AG10803 (cell line): ENCODE data around the gene COL6A3.
"Not testable (repeated sequence)": the region's sequence is repeated elsewhere in the genome, so short reads cannot be mapped to it uniquely, and the experiment has no call there.

Source experiments
- DNase-seq: peaks from one replicate; pipeline ENCODE4 v3.0.0; 2010; ENCODE audit warnings: low read depth
- H3K4me3 ChIP-seq: 2 replicates; pipeline ENCODE4 v1.5.1; 2011; ENCODE audit warnings: mild to moderate bottlenecking, low read length, control low read depth
- CTCF ChIP-seq: conservative IDR thresholded peaks from 2 replicates; pipeline ENCODE4 v1.5.1; 2011; ENCODE audit warnings: mild to moderate bottlenecking, low read length, control low read depth, inconsistent platforms

COL6A3 gene

DNA sequence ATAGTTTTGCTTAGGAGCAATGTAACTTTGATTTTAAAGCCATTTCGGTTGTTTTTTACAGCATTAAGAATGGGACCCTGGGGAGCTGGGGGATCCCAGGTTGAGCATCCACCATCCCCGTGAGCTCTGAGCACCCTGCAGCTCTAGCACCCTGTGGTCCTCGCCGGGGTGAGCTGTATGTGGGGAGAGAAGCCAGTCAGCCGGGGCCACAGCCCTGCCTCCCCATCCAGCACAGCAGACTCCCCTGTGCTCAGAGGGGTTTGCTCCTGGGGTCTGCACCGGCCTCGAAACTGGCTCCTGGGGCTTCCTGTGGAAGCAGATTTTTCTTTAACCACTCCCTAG lies 1.3 kb downstream of the COL6A3 start:
- peak overlapping the region; percentile 96 for H3K4me3 ChIP-seq
- DNase-seq = no peak
- TF ChIP-seq CTCF = no peak

- no peak for TF ChIP-seq CTCF
- peak; percentile 63 for DNase-seq
- peak overlapping the region; percentile 96 for H3K4me3 ChIP-seq
These were observed 2.1 kb downstream of the COL6A3 start for GRCh38 chr2:237411683-237412423.

- H3K4me3 ChIP-seq = peak overlapping the region; percentile 96
- DNase-seq = peak; percentile 52
- TF ChIP-seq CTCF = no peak
These were observed 2.8 kb downstream of the COL6A3 start for GRCh38 chr2:237411092-237411601.

GRCh38 chr2:237409263-237409662 lies 4.7 kb downstream of the COL6A3 start:
- peak overlapping the region; percentile 96 for H3K4me3 ChIP-seq
- DNase-seq = not testable (repeated sequence)

GRCh38 chr2:237408335-237409000 lies 5.5 kb downstream of the COL6A3 start:
- peak; percentile 86 for DNase-seq
- no peak for TF ChIP-seq CTCF
- H3K4me3 ChIP-seq = peak overlapping the region; percentile 43

DNA sequence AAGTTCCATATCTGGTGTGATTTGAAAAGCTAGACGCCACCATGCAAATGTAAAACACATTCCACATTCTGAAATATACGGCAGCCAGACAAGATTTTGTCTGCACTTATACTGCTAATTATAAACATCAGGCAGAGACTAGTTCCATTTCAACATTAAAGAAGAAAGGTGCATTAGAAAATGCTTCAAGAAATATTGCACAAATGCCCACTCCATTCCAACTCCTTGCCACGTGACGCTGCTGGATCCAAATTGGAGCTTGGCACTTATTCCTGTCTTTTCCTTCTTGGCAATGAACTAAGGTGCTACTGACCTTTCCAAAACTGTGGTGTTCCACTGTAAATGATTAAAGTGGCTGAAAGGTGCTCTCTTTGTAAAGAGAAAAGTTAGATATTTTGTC lies 6.3 kb downstream of the COL6A3 start:
- peak; percentile 42 for DNase-seq
- peak overlapping the region; percentile 43 for H3K4me3 ChIP-seq
- no peak for TF ChIP-seq CTCF

DNA sequence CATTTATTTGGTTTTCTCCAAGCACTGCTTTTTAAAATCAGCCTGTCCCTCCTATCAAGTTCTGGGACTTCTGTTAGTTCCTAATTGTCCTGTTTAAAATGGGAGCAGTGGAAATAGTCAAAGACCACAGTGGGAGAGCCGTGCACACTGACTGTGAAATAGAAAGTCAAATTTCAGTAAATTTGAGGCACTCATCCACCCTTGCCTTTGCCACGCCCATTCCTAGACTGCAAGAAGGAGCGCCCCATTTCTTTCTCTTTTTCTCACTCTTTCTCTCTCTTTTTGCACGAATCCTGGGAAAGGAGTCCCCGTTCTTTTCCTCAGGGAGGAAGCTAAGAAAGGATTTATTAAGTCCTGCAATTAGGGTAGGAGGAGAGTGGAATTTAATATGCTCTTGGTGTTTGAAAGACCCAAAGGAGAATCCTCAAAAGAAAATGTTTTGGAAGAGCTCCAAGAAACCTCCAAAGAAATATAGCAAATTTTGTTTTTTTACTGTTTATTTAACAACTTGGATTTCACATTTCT lies 7.5 kb downstream of the COL6A3 start:
- TF ChIP-seq CTCF = no peak
- no peak overlapping the region for H3K4me3 ChIP-seq
- no peak for DNase-seq
